IMR-90 (cell line): ENCODE results near the gene THAP5.

Experiments used
- CEBPB ChIP-seq: IDR thresholded peaks from 2 replicates; pipeline ENCODE4 v1.6.1; 2012; ENCODE audit warnings: low read depth, low read length, improper control_type of control experiment
- CTCF ChIP-seq: conservative IDR thresholded peaks from 2 replicates; pipeline ENCODE4 v1.5.1; 2012; ENCODE audit warnings: mild to moderate bottlenecking, low read depth, low read length, improper control_type of control experiment
- ELK1 ChIP-seq: fragments of 150-350 bp; IDR thresholded peaks from 2 replicates; pipeline ENCODE4 v1.6.1; 2016; ENCODE audit warnings: low read depth, mild to moderate bottlenecking, low read length, moderate library complexity, borderline replicate concordance
- MAFK ChIP-seq: IDR thresholded peaks from 2 replicates; pipeline ENCODE4 v1.6.1; 2012; ENCODE audit warnings: low read depth, low read length, improper control_type of control experiment
- NFE2L2 ChIP-seq: fragments of 150-350 bp; IDR thresholded peaks from 2 replicates; pipeline ENCODE4 v1.6.1; 2016; ENCODE audit warnings: low read depth, mild to moderate bottlenecking, low read length
- POLR2A ChIP-seq: IDR thresholded peaks from 2 replicates; pipeline ENCODE4 v1.6.1; 2012; ENCODE audit warnings: mild to moderate bottlenecking, low read depth, low read length
- RAD21 ChIP-seq: IDR thresholded peaks from 2 replicates; pipeline ENCODE4 v1.6.1; 2012; ENCODE audit warnings: low read length, improper control_type of control experiment
- RCOR1 ChIP-seq: IDR thresholded peaks from 2 replicates; pipeline ENCODE4 v1.6.1; 2012; ENCODE audit warnings: mild to moderate bottlenecking, low read length, improper control_type of control experiment; ENCODE audit not compliant: insufficient replicate concordance
- RFX5 ChIP-seq: IDR thresholded peaks from 2 replicates; pipeline ENCODE4 v1.8.0; 2012; ENCODE audit warnings: low read depth, mild to moderate bottlenecking, low read length, moderate library complexity
- USF2 ChIP-seq: fragments of 150-350 bp; IDR thresholded peaks from 2 replicates; pipeline ENCODE4 v1.6.1; 2017; ENCODE audit warnings: mild to moderate bottlenecking, antibody characterized with exemption, low read length, low read depth

- no peak for TF ChIP-seq CTCF
- TF ChIP-seq POLR2A, result no peak
- no peak for TF ChIP-seq RAD21
- TF ChIP-seq CEBPB, result no peak
- no peak for TF ChIP-seq USF2
- TF ChIP-seq MAFK, result no peak
- TF ChIP-seq RFX5, result no peak
- no peak for TF ChIP-seq RCOR1
- no peak for TF ChIP-seq NFE2L2
- TF ChIP-seq ELK1, result no peak
Observed at GRCh38 chr7:108535744-108536143, 33.8 kb downstream of the THAP5 start.
